Tibial nerve (tissue), 4 donors: ENCODE results near the gene UFSP2.
"Not testable (repeated sequence)": the region's sequence is repeated elsewhere in the genome, so short reads cannot be mapped to it uniquely, and the experiment has no call there.

Experiments
- EP300 ChIP-seq, 2 donors: sonication (generic); formaldehyde crosslinking; IDR thresholded peaks; one replicate each; pipeline ENCODE4 v1.6.1; 2017; ENCODE audit warnings: antibody characterized with exemption in 2 of 2, mild to moderate bottlenecking in 1 of 2
- POLR2A ChIP-seq, 2 donors: fragments of 450-650 bp; IDR thresholded peaks; one replicate each; pipeline ENCODE4 v1.6.1; 2017; ENCODE audit warnings: antibody characterized with exemption in 2 of 2, mild to moderate bottlenecking in 2 of 2, moderate library complexity in 2 of 2
- TF ChIP-seq, protein P1 (sequence below), 5 experiments: fragments of 200-600 bp in 3 of 5; fragments of 450-650 bp in 2 of 5; sonication (generic) in 3 of 5; IDR thresholded peaks; one replicate each; pipeline ENCODE4 v1.5.1; 2016 to 2019; ENCODE audit warnings: antibody characterized with exemption in 5 of 5, mild to moderate bottlenecking in 3 of 5, moderate library complexity in 2 of 5

DNA sequence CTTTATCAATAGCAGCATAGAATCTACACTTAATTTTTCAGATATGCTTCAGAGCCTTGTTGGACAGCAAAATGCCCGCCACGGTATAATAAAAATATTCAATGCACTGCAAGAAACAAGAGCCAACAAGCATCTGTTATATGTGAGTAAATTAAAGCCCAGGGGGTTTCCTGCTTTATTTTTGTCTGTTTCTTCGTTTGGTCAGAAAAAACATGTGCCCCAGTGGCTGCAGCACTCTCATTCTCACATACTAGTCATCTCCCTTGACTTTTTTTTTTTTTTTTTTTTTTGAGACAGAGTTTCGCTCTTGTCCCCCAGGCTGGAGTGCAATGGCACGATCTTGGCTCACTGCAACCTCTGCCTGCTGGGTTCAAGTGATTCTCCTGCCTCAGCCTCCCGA is 63.2 kb downstream of the UFSP2 start:
- TF ChIP-seq, protein P1, sequence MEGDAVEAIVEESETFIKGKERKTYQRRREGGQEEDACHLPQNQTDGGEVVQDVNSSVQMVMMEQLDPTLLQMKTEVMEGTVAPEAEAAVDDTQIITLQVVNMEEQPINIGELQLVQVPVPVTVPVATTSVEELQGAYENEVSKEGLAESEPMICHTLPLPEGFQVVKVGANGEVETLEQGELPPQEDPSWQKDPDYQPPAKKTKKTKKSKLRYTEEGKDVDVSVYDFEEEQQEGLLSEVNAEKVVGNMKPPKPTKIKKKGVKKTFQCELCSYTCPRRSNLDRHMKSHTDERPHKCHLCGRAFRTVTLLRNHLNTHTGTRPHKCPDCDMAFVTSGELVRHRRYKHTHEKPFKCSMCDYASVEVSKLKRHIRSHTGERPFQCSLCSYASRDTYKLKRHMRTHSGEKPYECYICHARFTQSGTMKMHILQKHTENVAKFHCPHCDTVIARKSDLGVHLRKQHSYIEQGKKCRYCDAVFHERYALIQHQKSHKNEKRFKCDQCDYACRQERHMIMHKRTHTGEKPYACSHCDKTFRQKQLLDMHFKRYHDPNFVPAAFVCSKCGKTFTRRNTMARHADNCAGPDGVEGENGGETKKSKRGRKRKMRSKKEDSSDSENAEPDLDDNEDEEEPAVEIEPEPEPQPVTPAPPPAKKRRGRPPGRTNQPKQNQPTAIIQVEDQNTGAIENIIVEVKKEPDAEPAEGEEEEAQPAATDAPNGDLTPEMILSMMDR (IDR thresholded peaks at IDR 0.05): not testable (repeated sequence)
- not testable (repeated sequence) for TF ChIP-seq POLR2A, EP300 (IDR thresholded peaks at IDR 0.05)
